Transverse colon (tissue), 4 donors: Measurements from ENCODE around the gene NR2F1-AS1.

Experiments
- EP300 ChIP-seq: sonication (generic); formaldehyde crosslinking; IDR thresholded peaks from one replicate; pipeline ENCODE4 v1.6.1; 2017; ENCODE audit warnings: antibody characterized with exemption, low read depth
- POLR2A ChIP-seq: fragments of 450-650 bp; IDR thresholded peaks from one replicate; pipeline ENCODE4 v1.6.1; 2016; ENCODE audit warnings: antibody characterized with exemption, mild to moderate bottlenecking, moderate library complexity
- POLR2AphosphoS5 ChIP-seq, 3 donors: sonication (generic); formaldehyde crosslinking; IDR thresholded peaks; one replicate each; pipeline ENCODE4 v1.6.1; 2016; ENCODE audit warnings: antibody characterized with exemption in 3 of 3
- TF ChIP-seq, protein P1 (sequence below), 5 experiments: fragments of 200-600 bp in 3 of 5; fragments of 450-650 bp in 2 of 5; sonication (generic) in 3 of 5; IDR thresholded peaks; 1 replicate in 2 of 5; 2 replicates in 3 of 5; pipeline ENCODE4 v1.5.1; 2016 to 2017; ENCODE audit warnings: antibody characterized with exemption in 5 of 5, inconsistent platforms in 3 of 5, mild to moderate bottlenecking in 2 of 5, moderate library complexity in 1 of 5

DNA sequence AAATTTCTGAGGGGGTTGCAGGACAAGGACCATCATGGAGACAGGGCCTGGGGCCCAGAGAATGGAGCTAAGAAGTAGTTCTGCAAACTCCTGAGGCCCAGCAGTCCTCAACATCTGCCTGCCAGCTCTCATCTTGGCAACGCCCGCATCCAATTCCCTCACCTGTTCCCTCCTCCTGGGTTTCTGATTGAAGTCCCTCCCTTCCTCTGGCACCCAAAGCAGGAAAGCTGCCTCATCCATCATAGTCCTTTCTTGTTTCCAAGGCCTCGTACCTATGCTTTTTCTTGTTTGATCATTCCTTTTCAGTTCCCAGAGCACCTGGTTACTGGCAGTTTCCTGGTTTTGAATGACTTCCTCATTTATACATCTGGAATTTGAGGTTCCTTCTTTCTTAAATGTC, 181.3 kb downstream of the NR2F1-AS1 start:
- TF ChIP-seq, protein P1, sequence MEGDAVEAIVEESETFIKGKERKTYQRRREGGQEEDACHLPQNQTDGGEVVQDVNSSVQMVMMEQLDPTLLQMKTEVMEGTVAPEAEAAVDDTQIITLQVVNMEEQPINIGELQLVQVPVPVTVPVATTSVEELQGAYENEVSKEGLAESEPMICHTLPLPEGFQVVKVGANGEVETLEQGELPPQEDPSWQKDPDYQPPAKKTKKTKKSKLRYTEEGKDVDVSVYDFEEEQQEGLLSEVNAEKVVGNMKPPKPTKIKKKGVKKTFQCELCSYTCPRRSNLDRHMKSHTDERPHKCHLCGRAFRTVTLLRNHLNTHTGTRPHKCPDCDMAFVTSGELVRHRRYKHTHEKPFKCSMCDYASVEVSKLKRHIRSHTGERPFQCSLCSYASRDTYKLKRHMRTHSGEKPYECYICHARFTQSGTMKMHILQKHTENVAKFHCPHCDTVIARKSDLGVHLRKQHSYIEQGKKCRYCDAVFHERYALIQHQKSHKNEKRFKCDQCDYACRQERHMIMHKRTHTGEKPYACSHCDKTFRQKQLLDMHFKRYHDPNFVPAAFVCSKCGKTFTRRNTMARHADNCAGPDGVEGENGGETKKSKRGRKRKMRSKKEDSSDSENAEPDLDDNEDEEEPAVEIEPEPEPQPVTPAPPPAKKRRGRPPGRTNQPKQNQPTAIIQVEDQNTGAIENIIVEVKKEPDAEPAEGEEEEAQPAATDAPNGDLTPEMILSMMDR (IDR thresholded peaks at IDR 0.05): no peak
- no peak for TF ChIP-seq POLR2AphosphoS5 (IDR thresholded peaks at IDR 0.05)
- TF ChIP-seq EP300: no peak
- TF ChIP-seq POLR2A: no peak
